Measurements from ENCODE around the gene ADNP. TPM values are rescaled to one million over a fixed set of nuclear protein-coding genes. Genes with fewer than 3 reads are reported as not detected.

Gene ADNP
- total and polyA plus RNA-seq, 2 of the 13 experiments (the other 11 are each of a cell fraction or from before 2014, with no cell fraction given): 21.0 to 21.5 TPM

DNA sequence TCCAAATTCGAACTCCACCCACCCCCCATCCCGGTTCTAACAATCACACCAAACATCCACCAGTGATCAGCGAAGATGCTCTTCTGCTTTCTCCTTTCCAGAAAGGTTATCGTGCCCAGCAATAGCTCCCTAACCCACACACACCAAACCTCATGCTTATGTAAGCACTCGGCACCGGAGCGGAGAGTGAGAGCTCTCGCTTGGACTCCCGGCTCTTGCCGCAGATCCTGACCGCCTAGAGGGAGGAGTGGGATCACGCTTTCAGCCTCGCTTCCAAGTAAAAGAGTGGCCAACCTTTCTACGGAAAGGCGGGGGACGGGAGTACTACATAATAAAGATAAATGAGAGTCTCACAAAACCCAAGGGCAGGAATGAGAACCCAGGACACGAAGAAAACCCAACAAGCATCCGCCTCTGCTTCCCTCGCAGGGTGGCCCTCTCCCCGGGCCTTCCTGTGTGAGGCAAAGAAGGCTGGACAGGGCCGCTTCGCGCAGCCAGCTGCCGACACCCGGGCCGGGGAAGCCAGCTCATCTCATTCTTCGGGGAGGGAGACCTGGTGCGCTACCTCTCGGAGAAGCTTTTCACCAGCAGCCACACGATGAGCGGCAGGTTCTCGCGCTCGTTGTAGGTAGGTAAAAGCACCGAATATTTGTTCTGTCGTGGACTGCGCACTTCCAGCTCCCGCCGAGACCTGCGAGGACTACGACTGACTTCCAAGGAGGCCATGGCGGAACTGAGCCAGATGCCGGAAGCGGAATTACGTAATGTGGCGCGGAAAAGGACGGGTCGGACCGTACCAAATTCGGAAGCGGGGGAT is 26.8 kb upstream of the ADNP start, which contains the start of gene DPM1 (continued):
- TF ChIP-seq, protein P1, sequence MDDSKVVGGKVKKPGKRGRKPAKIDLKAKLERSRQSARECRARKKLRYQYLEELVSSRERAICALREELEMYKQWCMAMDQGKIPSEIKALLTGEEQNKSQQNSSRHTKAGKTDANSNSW (CRISPR knock-in tag; IDR thresholded peaks at IDR 0.05; ENCODE audit: borderline replicate concordance): peak; percentile 96; the same call in 1 of the 2 replicates

DNA sequence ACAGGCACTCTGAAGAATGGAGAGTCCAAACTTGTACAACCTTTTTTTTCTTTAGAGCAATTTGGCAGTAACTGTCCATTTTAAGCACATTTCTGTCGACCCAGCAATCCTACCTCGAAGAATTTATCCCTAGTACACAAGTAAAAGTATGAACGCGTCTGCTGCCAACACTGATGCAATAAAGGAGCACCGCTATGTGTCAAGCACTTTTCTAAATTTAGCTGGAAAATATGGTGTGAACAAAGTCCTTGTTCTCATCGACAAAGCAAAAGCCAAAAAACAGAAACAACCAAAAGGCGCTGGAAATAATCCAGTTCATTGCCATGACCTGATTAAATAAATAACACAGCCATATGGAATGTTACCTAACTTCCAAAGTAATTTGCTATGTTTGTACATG is 26.0 kb upstream of the ADNP start:
- 0% methylated on average over 7 of the region's 7 CpGs for WGBS (ENCODE audit: low lambda C conversion rate)
- no TSS peak for BruUV-seq (replicated peaks)
- H3K36me3 ChIP-seq (replicated peaks in 1 of 2; ENCODE audit: control insufficient read depth in 1 of 2, insufficient read depth in 2 of 2, low read length in 2 of 2): peaks cover 2 to 27% of the 10 kb centered on the region in 2 experiments
- H3K4me1 ChIP-seq (ENCODE audit: insufficient read depth, low read length): peaks cover 44% of the 10 kb centered on the region
- ChIA-PET CTCF (ENCODE audit: low intra/inter-chr PET ratio, low total read pairs) (interaction anchor here (1.9 to 2.3 kb wide), 2 partner anchors 28 to 139 kb away, joined by 7 to 9 read pairs; no protein-coding TSS in a partner anchor), POLR2A (interaction anchor here (1.0 to 3.8 kb wide), 13 partner anchors 11 to 207 kb away, joined by 3 to 87 read pairs (median 9); partner anchors contain the start of genes ADNP and BCAS4)
- H3K9ac ChIP-seq (ENCODE audit: insufficient read depth, low read depth, low read length): peak overlapping the region; percentile 94
- DNase-seq (ENCODE audit: low spot score): no peak
- intact Hi-C loops (cut with micrococcal nuclease; ENCODE audit: unreplicated experiment) (loop anchor here (2.0 kb wide), 1 partner anchor 28 kb away; no protein-coding TSS in a partner anchor), in situ Hi-C loops (cut with HindIII; ENCODE audit: extremely low pct_ligation_motif_present, low pct_unique_long_range_greater_than_20kb) (no loop called here)
- no peak overlapping the region for H2AFZ ChIP-seq (ENCODE audit: low read length)
- H3K79me2 ChIP-seq (ENCODE audit: insufficient read depth, low read length): peaks cover 84% of the 10 kb centered on the region
- H3K4me3 ChIP-seq (replicated peaks in 1 of 3; ENCODE audit: insufficient read depth in 1 of 3, low read depth in 2 of 3, low read length in 3 of 3): peak overlapping the region; percentile 85 to 97 (median 97)
- no peak for FAIRE-seq
- no peaks in the 10 kb centered on the region for H3K9me3 ChIP-seq (ENCODE audit: low read length)
- H3K27me3 ChIP-seq (ENCODE audit: control insufficient read depth in 1 of 2, insufficient read depth in 2 of 2, low read length in 2 of 2): no peaks in the 10 kb centered on the region; a peak in 1 of 5 replicates
- TF ChIP-seq YY1 (IDR thresholded peaks at IDR 0.05; ENCODE audit: insufficient read depth, insufficient replicate concordance, low read depth, low read length) (no peak), NFIC (IDR thresholded peaks at IDR 0.05; ENCODE audit: low read length) (0 out of 2 replicates have a peak, but pooled peaks have one; percentile 6), CEBPG (CRISPR knock-in tag; IDR thresholded peaks at IDR 0.05) (peak; percentile 45), ZNF7 (CRISPR knock-in tag; IDR thresholded peaks at IDR 0.05) (0 out of 2 replicates have a peak, but pooled peaks have one; percentile 4), MAFK (conservative IDR thresholded peaks at IDR 0.05 in 1 of 2, IDR thresholded peaks at IDR 0.05 in 1 of 2; ENCODE audit: low read length in 2 of 2) (peak in 1 of 2 experiments; percentile 25; a peak in 2 of 4 replicates), TEAD3 (CRISPR knock-in tag; optimal IDR thresholded peaks at IDR 0.05; ENCODE audit: borderline replicate concordance) (peak; percentile 9), WIZ (CRISPR knock-in tag; IDR thresholded peaks at IDR 0.05) (no peak), NCOR1 (IDR thresholded peaks at IDR 0.05; ENCODE audit: borderline replicate concordance, low read length) (peak; percentile 31; the same call in 1 of the 2 replicates), ZNF589 (CRISPR knock-in tag; conservative IDR thresholded peaks at IDR 0.05) (no peak), SALL1 (CRISPR knock-in tag; IDR thresholded peaks at IDR 0.05) (no peak), CEBPB (IDR thresholded peaks at IDR 0.05; ENCODE audit: borderline replicate concordance, low read depth, low read length) (peak; percentile 29; the same call in 1 of the 2 replicates), DNMT3B (CRISPR knock-in tag; conservative IDR thresholded peaks at IDR 0.05) (0 out of 2 replicates have a peak, but pooled peaks have one; percentile 9), ZNF264 (CRISPR knock-in tag; IDR thresholded peaks at IDR 0.05) (0 out of 2 replicates have a peak, but pooled peaks have one; percentile 15), HOXD1 (CRISPR knock-in tag; IDR thresholded peaks at IDR 0.05) (0 out of 2 replicates have a peak, but pooled peaks have one; percentile 29)
- TF ChIP-seq, protein P2, sequence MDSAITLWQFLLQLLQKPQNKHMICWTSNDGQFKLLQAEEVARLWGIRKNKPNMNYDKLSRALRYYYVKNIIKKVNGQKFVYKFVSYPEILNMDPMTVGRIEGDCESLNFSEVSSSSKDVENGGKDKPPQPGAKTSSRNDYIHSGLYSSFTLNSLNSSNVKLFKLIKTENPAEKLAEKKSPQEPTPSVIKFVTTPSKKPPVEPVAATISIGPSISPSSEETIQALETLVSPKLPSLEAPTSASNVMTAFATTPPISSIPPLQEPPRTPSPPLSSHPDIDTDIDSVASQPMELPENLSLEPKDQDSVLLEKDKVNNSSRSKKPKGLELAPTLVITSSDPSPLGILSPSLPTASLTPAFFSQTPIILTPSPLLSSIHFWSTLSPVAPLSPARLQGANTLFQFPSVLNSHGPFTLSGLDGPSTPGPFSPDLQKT (CRISPR knock-in tag; IDR thresholded peaks at IDR 0.05; ENCODE audit: borderline replicate concordance): no peak
- no peak for ATAC-seq
- peak overlapping the region; percentile 86 for H3K27ac ChIP-seq (ENCODE audit: extremely low read length, insufficient read depth, low read length)
- H4K20me1 ChIP-seq (ENCODE audit: insufficient read depth, low read length): peaks cover 51% of the 10 kb centered on the region
- peak overlapping the region; percentile 94 for H3K4me2 ChIP-seq (ENCODE audit: low read depth, low read length)

Data from HepG2 (cell line).